OCI-LY1 (cell line): ENCODE measurements around the gene EEF1G.

ENCODE experiments used
- CTCF ChIP-seq: fragments of 200-600 bp; sonication (generic), shearing (Covaris generic); IDR thresholded peaks from 2 replicates; pipeline ENCODE4 v1.5.1; 2017; ENCODE audit warnings: mild to moderate bottlenecking, antibody characterized with exemption, low read length, moderate library complexity, mixed read lengths
- EZH2 ChIP-seq: fragments of 200-600 bp; sonication (generic), shearing (Covaris generic); IDR thresholded peaks from 2 replicates; pipeline ENCODE4 v1.8.0; 2017; ENCODE audit warnings: borderline replicate concordance, mixed run types, mild to moderate bottlenecking, antibody characterized with exemption, low read length, moderate library complexity, mixed read lengths

GRCh38 chr11:62608776-62609175, 35.1 kb upstream of the EEF1G start:
- TF ChIP-seq CTCF (no peak), EZH2 (no peak)
